ENCODE measurements around the gene LARGE1. TPM values are rescaled to one million over a fixed set of nuclear protein-coding genes. Genes with fewer than 3 reads are reported as not detected.

LARGE1 gene
- total RNA-seq, 1 experiment from 2014 or later, result 1.3 TPM

- no peaks in the 10 kb centered on the region for H3K9me3 ChIP-seq (ENCODE audit: low read length)
- no peaks in the 10 kb centered on the region for H3K4me1 ChIP-seq (ENCODE audit: insufficient read depth, low read length)
- H3K9ac ChIP-seq (ENCODE audit: low read length), result no peak overlapping the region
- H2AFZ ChIP-seq (ENCODE audit: low read length), result no peak overlapping the region
- no peak overlapping the region for H3K4me2 ChIP-seq (ENCODE audit: low read length)
- no peaks in the 10 kb centered on the region for H3K36me3 ChIP-seq (ENCODE audit: low read depth, low read length)
- ChIA-PET POLR2A (ENCODE audit: unreplicated experiment) (no interaction called here), CTCF (no interaction called here)
- no peak for TF ChIP-seq EZH2phosphoT487 (IDR thresholded peaks at IDR 0.05; ENCODE audit: borderline replicate concordance, low read length)
- no peak for TF ChIP-seq EZH2 (IDR thresholded peaks at IDR 0.05; ENCODE audit: low read length, unreplicated experiment)
- TF ChIP-seq, protein P1, sequence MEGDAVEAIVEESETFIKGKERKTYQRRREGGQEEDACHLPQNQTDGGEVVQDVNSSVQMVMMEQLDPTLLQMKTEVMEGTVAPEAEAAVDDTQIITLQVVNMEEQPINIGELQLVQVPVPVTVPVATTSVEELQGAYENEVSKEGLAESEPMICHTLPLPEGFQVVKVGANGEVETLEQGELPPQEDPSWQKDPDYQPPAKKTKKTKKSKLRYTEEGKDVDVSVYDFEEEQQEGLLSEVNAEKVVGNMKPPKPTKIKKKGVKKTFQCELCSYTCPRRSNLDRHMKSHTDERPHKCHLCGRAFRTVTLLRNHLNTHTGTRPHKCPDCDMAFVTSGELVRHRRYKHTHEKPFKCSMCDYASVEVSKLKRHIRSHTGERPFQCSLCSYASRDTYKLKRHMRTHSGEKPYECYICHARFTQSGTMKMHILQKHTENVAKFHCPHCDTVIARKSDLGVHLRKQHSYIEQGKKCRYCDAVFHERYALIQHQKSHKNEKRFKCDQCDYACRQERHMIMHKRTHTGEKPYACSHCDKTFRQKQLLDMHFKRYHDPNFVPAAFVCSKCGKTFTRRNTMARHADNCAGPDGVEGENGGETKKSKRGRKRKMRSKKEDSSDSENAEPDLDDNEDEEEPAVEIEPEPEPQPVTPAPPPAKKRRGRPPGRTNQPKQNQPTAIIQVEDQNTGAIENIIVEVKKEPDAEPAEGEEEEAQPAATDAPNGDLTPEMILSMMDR (conservative IDR thresholded peaks at IDR 0.05; ENCODE audit: low read depth, low read length), result no peak
- intact Hi-C loops (cut with micrococcal nuclease), result no loop called here
- no peaks in the 10 kb centered on the region for H3K79me2 ChIP-seq (ENCODE audit: low read length)
- H4K20me1 ChIP-seq (ENCODE audit: low read length), result no peaks in the 10 kb centered on the region
- no peak for ATAC-seq
- no peaks in the 10 kb centered on the region for H3K9me2 ChIP-seq (replicated peaks; ENCODE audit: low read length)
- no peak overlapping the region for H3K4me3 ChIP-seq (ENCODE audit: low read length)
- H3K27ac ChIP-seq (ENCODE audit: low read length), result no peak overlapping the region
- DNase-seq, result no peak
- H3F3A ChIP-seq (ENCODE audit: low read length, unreplicated experiment), result no peaks in the 10 kb centered on the region
- no peaks in the 10 kb centered on the region for H3K27me3 ChIP-seq (ENCODE audit: low read length)
- BruUV-seq (replicated peaks), result no TSS peak
These were observed 260.8 kb downstream of the LARGE1 start for GRCh38 chr22:33659448-33659847.

DNA sequence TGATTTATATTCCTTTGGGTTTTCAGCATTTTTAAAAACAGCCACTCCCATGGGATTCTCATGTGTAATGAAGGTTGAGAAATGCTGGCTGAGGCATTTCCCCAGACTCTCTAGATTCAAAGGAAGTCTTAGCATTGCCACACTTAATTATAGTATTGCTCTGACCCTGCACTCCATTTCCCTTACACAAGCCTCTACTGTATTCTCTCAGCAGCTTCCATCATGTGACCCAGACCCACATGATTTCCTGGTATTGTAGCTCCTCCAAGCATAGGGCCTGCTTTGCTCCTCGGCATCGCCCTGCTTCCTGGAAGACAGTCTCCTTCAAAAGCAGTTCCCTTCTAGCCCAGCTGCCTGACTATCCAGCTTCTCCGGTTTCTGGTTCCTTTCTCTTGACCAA, 261.5 kb downstream of the LARGE1 start:
- TF ChIP-seq EZH2 (IDR thresholded peaks at IDR 0.05; ENCODE audit: low read length, unreplicated experiment) (no peak), EZH2phosphoT487 (IDR thresholded peaks at IDR 0.05; ENCODE audit: borderline replicate concordance, low read length) (no peak)
- TF ChIP-seq, protein P1 (conservative IDR thresholded peaks at IDR 0.05; ENCODE audit: low read depth, low read length), result no peak
- Histone ChIP-seq H3K9me2 (replicated peaks; ENCODE audit: low read length) (no peaks in the 10 kb centered on the region), H3K27ac (ENCODE audit: low read length) (no peak overlapping the region), H2AFZ (ENCODE audit: low read length) (no peak overlapping the region), H3K36me3 (ENCODE audit: low read depth, low read length) (no peaks in the 10 kb centered on the region), H3K4me2 (ENCODE audit: low read length) (no peak overlapping the region), H3K9me3 (ENCODE audit: low read length) (no peaks in the 10 kb centered on the region), H3K4me1 (ENCODE audit: insufficient read depth, low read length) (no peaks in the 10 kb centered on the region), H3F3A (ENCODE audit: low read length, unreplicated experiment) (no peaks in the 10 kb centered on the region), H3K79me2 (ENCODE audit: low read length) (no peaks in the 10 kb centered on the region), H4K20me1 (ENCODE audit: low read length) (no peaks in the 10 kb centered on the region), H3K9ac (ENCODE audit: low read length) (no peak overlapping the region), H3K4me3 (ENCODE audit: low read length) (no peak overlapping the region), H3K27me3 (ENCODE audit: low read length) (no peaks in the 10 kb centered on the region)
- BruUV-seq (replicated peaks), result no TSS peak
- CTCF ChIA-PET, result no interaction called here
- POLR2A ChIA-PET (ENCODE audit: unreplicated experiment), result no interaction called here
- intact Hi-C loops (cut with micrococcal nuclease), result no loop called here
- DNase-seq, result no peak
- ATAC-seq, result no peak

GRCh38 chr22:33657670-33658069, 262.6 kb downstream of the LARGE1 start:
- ATAC-seq (no peak), DNase-seq (no peak)

More at GRCh38 chr22:33657670-33658069, 262.6 kb downstream of the LARGE1 start:
- Histone ChIP-seq H3K4me3 (ENCODE audit: low read length) (no peak overlapping the region), H3K4me1 (ENCODE audit: insufficient read depth, low read length) (no peaks in the 10 kb centered on the region), H2AFZ (ENCODE audit: low read length) (no peak overlapping the region), H4K20me1 (ENCODE audit: low read length) (no peaks in the 10 kb centered on the region), H3K9ac (ENCODE audit: low read length) (no peak overlapping the region), H3K27ac (ENCODE audit: low read length) (no peak overlapping the region), H3F3A (ENCODE audit: low read length, unreplicated experiment) (no peaks in the 10 kb centered on the region), H3K9me3 (ENCODE audit: low read length) (no peaks in the 10 kb centered on the region), H3K9me2 (replicated peaks; ENCODE audit: low read length) (no peaks in the 10 kb centered on the region), H3K79me2 (ENCODE audit: low read length) (no peaks in the 10 kb centered on the region), H3K36me3 (ENCODE audit: low read depth, low read length) (no peaks in the 10 kb centered on the region), H3K27me3 (ENCODE audit: low read length) (no peaks in the 10 kb centered on the region), H3K4me2 (ENCODE audit: low read length) (no peak overlapping the region)
- ChIA-PET POLR2A (ENCODE audit: unreplicated experiment) (no interaction called here), CTCF (no interaction called here)
- BruUV-seq (replicated peaks), result no TSS peak
- TF ChIP-seq EZH2phosphoT487 (IDR thresholded peaks at IDR 0.05; ENCODE audit: borderline replicate concordance, low read length), result no peak
- TF ChIP-seq EZH2 (IDR thresholded peaks at IDR 0.05; ENCODE audit: low read length, unreplicated experiment), result no peak
- intact Hi-C loops (cut with micrococcal nuclease), result no loop called here
